HG03354 (cell line): Measurements from ENCODE around the gene CD164L2.
"Not testable (repeated sequence)": the region's sequence is repeated elsewhere in the genome, so short reads cannot be mapped to it uniquely, and the experiment has no call there.

Experiments used
- ATAC-seq: cut with Tn5 transposase; IDR thresholded peaks from one replicate; pipeline ENCODE4 v1.9.1; 2021; ENCODE audit warnings: mild to moderate bottlenecking; ENCODE audit not compliant: unreplicated experiment, poor library complexity, severe bottlenecking

The CD164L2 gene

DNA sequence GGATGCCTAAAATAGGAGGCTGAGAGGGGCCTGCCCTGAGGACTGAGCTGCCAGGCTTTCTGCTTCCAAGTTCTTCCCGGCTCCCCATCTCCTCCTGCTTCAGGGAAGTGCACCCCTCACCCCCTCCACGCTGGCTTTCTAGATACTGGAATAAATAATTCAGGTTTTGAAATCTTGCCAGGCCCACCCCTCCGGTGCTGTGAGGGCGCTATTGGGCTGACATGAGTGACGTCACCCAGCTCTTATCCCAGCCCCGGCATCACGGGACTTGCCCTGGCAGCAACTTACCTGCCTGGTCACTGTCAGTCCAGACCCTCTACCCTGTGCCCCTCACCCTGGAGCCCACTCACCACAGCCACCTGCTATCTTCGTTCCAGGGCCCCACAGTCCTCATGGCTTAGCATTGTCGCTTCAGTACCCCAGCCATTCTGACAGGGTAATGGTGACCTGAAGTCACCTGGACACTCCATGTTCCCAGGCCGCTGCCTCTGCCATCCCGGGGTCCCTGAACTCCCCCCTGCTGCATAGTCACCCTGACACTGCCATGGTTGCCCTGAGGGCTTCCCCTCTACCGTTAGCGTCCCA, 8.5 kb upstream of the CD164L2 start:
- ATAC-seq, result no peak

GRCh38 chr1:27388337-27389005, 5.3 kb upstream of the CD164L2 start:
- no peak for ATAC-seq

DNA sequence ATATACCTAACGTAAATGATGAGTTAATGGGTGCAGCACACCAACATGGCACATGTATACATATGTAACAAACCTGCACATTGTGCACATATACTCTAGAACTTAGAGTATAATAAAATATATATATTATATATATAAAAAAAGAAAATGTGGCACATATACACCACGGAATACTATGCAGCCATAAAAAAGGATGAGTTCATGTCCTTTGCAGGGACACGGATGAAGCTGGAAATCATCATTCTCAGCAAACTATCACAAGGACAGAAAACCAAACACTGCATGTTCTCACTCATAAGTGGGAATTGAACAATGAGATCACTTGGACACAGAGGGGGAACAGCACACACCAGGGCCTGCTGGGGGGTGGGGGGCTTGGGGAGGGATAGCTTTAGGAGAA, 1.7 kb upstream of the CD164L2 start:
- ATAC-seq, result not testable (repeated sequence)

DNA sequence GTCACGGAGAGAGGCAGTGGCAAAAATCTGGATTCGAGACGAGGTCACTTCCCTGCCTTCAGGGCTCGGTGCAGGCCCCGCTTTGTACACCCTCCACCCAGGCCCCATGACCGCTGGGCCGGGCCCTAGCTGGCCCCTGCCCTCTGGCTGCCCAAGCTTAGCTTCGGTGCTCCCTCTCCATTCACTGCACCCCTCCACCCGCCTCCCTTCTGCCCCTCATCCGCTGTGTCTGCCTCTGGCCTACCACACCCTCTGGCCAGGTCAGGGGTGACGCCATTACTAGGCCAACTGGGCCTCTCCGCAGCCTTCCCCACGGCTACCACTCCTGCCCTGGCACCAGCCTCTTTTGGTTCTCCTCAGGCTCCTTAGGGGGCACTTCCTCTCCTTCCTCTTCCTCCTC, 528 bp upstream of the CD164L2 start:
- ATAC-seq, result no peak

DNA sequence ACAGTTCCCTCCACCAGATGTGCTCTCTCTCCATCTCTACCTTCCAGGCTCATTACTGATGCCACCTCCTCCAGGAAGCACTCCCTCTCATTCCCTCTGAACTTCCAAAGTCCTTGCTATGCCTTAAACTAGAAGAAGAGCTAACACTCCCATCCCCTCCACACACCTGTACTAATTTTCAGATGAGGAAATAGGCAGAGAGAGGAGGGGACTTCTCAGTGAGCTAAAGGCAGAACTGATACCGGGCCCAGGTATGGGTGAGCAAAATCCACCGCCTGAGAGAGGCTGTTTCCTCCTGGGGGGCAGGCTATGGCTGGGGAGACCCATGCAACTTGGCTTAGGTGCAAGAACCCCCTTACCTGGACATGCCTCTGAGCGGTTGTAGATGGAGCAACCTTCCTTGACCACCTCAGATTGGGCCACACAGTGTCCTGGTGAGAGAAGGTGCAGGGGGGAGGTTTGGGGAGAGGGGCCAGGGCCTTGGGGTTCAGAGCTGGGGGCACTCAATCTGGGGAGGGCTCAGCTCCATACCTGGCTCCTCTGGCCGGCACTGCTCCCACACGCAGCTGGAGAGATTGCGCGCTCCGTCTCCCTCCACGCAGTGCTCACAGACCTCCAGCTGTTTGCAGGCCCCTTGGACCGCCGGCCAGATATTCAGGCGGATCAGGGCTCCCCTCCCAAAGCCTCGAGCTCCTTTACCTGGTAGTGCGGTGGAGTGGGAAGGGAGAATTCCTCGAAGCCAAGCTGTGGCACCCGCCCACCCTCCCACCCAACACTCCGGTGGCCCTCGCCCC, 967 bp downstream of the CD164L2 start:
- ATAC-seq, result no peak

DNA sequence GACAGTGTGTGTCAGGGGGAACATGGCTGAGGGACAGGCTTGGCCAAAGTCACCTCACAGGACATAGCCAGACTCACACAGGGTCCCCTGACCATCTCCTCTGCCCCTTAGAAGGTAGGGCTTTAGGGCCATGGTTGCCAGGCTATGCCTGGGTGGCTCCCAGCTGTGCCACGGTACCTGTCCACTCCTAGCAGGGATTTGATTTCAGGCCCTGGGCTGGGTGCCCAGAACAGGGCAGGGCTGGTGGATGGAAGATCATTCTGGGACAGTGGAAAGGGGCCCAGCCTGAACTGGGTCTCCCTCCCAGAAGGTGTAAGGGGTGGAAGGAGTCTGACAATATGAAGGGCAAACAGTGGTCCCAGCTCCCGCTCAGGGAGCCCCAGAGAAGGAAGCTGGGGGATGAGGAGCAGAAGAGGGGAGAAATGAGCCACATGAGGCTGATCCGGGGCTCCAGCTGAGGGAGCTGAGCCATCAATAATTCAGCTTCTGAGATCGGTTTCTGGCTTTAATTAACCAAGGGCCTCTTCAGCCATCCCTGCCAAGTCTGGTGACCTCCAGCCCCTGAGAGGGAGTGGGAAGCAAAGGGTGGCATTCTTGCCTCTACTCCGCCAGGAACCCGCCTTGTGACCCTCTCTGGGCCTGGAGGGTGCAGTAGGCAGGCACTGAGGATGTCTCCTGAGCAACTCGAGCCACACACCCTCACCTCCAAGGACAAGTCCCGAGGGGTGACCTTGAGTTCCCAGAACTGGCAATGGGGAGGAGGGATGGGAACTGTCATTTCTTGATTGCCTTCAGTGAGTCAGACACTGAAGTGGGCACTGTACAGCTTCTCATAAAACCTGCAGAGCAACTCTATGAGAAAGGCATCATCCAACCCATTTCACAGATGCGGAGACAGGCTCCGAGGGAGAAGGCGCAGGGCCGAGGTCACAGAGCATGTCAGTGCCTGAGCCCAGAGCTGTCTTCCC, 2.1 kb downstream of the CD164L2 start:
- no peak for ATAC-seq

GRCh38 chr1:27380224-27380623, 2.9 kb downstream of the CD164L2 start:
- ATAC-seq, result no peak

DNA sequence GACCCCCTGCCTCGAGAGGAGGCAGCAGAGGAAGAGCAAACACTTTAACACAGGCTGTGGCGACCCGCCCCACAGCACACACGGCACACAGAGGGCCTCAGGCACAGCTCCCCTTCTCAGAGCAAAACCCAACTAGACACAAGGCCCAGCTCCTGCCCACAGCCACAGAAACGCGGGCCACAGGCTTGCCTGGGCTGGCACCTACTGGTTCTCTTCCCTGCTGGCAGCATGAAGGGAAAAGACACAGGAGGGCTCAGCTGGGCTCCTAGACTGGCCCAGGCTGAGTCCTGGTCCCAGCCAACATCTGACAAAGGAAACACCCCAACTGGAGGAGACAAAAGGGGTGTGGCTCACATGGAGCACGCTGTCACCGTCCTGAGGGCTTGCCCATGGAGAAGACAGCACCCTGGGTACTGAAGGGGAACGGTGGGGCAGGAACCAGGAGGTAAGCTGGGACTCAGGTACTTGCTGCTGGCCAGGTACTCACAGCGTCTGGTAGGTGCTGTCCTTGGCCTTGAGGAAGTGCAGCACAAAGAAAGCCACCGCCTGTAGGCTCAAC, 3.5 kb downstream of the CD164L2 start:
- ATAC-seq, result no peak

DNA sequence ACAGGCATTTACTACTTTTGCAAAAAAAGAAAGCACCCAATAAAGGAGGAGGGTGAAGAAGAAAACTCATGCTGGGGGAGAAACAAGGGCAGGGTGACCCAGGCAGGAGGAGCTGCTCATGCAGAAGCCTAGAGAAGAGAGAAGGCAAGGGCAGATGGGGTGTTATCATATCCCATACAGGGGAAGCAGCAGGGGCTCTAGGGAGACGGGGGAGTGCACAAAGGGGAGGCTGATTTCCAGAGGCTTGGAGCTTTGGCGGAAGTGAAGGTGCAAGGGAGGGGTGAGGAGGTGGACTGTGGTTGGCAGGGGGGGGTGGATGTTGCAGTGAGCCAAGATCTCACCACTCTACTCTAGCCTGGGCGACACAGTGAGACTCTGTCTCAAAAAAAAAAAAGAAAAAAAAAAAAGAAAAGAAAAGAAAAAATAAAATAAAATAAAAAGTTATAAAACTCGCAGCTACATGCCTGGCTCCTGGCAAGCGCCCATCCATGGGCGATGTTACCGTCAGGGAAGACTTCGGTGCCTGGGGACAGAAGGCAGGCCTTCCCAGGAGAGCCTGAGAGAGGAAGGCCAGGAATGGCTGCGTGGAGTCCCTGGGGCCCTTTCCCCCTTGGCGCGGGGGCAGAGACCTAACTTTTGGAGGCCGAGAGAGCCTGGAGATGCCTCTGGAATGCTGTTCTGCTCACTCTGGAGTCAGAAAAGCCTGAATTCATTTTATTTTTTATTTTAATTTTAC, 5.2 kb downstream of the CD164L2 start:
- ATAC-seq, result no peak

- ATAC-seq, result no peak
Observed at GRCh38 chr1:27374362-27375086, 8.6 kb downstream of the CD164L2 start, which contains the start of gene FCN3. FCN3 (minus strand) TSS chr1:27374824; CDS start chr1:27374818, 6 bp downstream.

DNA sequence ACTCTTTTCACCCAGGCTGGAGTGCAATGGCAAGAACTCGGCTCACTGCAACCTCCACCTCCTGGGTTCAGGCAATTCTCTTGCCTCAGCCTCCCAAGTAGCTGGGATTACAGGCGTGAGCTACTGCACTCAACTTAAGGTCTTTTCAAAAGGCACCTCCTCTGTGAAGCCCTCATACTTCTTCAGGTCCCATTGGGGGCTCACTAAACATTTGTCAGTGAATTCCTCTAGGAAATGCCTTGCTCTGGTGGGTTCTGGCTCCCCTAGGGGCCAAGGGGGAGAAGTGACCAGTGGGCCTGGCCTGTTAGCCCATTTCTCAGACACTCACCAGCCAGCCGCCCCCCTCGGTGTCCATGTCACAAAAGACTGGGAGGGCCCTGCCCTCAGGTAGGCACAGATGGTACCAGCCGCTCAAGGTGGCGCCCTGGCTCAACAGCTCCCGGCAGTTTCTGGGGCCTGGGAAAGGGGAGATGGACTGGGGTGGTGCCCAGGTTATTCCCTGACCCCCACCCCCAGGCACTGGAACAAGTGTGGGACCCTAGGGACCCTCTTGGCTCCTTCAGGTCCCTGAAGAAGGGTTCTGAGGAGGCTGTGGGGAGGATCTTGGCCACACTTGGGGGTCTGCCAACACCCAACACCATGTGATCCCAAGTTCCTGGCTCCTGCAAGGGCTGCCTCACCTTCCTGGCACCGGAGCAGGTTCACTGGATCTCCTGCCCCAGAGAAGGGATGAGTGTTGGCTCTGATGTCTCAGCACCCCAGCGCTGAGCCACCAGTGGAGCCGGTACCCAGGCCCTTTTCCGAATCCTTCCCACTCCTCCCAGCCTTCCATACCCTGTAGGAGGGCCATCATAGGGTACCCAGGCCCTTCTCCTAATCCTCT, 10.1 kb downstream of the CD164L2 start:
- no peak for ATAC-seq

GRCh38 chr1:27372022-27372807, 10.9 kb downstream of the CD164L2 start:
- ATAC-seq, result no peak

GRCh38 chr1:27368869-27369582, 14.1 kb downstream of the CD164L2 start:
- no peak for ATAC-seq

DNA sequence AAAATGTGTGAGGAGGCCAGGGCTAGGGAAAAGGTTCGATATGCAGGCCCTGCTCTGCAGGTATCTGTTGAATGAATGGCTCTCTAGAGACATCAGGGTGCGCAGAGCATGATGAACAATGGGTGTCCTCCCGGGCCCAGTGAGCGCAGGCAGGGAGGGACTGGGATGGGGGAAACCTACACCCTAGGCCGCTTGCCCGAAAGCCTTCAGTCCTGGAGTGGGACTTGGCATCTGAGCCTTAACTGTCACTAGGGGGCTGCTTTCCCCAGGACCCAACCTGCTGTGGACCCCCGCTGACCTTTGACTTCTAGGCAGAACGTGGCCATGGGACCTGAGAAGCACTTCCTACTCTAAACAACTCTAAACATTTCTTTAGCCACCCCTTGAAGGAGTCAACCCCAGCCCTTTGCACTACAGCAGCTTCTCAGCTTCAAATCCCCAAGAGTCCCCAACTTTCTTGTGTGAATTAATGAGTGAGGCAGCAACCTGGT, 15.9 kb downstream of the CD164L2 start:
- no peak for ATAC-seq

DNA sequence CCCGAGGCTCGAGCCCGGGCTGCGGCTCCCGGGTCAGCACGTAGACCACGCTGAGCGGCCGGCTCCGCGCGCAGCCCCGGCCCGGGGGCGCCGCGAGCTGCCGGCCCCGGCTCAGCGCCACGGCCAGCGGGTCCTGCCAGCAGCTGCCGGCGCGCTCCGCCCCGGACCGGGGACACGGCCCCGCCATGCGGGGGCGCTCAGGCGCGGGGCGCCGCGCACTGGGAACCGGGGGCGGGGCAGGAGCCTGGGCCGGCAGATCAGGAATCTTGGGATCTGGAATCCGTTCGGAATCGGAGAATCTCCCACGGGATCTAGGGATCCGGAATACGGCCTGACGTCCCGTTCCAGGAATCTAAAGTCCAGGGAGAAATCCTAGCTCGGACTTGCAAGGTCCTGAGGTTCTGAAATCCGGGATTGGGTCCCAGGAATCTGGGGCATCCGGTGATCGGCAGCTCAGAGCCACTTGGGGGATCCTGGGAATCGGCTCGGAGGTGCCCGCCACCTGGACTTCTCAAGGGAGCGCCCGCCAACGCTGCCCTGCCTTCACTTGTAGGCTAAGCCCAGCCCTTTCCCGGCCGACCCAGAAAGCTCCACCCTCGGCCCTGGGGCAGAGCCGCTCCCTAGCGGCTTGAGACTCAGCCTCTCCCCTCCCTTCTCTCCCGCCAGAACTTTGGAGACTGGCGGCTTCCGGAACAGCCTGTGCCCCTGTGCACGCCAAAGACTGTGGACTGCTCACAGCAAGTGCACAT, 16.5 kb downstream of the CD164L2 start, which contains the start of gene MAP3K6:
MAP3K6 (minus strand) TSS at position 551 of the 749 bp plus-strand sequence; CDS start at position 187, 364 bp downstream.
- peak; percentile 31 for ATAC-seq
